Activated naive CD4-positive, alpha-beta T cell treated with anti-CD3 and anti-CD28 coated beads, Interleukin-2, amount 10 ng/mL, durations not matched to agents 7 days and 5 days (primary cell): ENCODE measurements around the gene FHAD1.
"Not testable (repeated sequence)": the region's sequence is repeated elsewhere in the genome, so short reads cannot be mapped to it uniquely, and the experiment has no call there.

Experiments
- CTCF ChIA-PET: fragments of 350-600 bp; sonication (Branson Sonifier 250); formaldehyde crosslinking; loops from one replicate; lab custom pipeline; 2021; ENCODE audit warnings: antibody characterized with exemption; lab: Charles Lee
- DNase-seq: peaks from one replicate; pipeline ENCODE4 v3.0.0-alpha.2; 2020
- H3K27ac Mint-ChIP-seq: one replicate; pipeline ENCODE4 v1.8.0; 2021; ENCODE audit warnings: mild to moderate bottlenecking, moderate library complexity, mixed read lengths
- H3K27me3 Mint-ChIP-seq: one replicate; pipeline ENCODE4 v1.8.0; 2021; ENCODE audit warnings: mild to moderate bottlenecking, mixed read lengths
- H3K36me3 Mint-ChIP-seq: one replicate; pipeline ENCODE4 v1.8.0; 2021; ENCODE audit warnings: mixed read lengths
- H3K4me1 Mint-ChIP-seq: one replicate; pipeline ENCODE4 v1.8.0; 2021; ENCODE audit warnings: mixed read lengths
- H3K4me3 Mint-ChIP-seq: one replicate; pipeline ENCODE4 v1.8.0; 2021; ENCODE audit warnings: mild to moderate bottlenecking, moderate library complexity, mixed read lengths
- H3K9me3 Mint-ChIP-seq: one replicate; pipeline ENCODE4 v1.8.0; 2021; ENCODE audit warnings: mixed read lengths

Gene FHAD1

GRCh38 chr1:15433471-15433870, 186.4 kb downstream of the FHAD1 start:
- Mint-ChIP-seq H3K27me3 (no peaks in the 10 kb centered on the region), H3K27ac (no peak overlapping the region), H3K9me3 (no peaks in the 10 kb centered on the region), H3K4me1 (no peaks in the 10 kb centered on the region), H3K36me3 (no peaks in the 10 kb centered on the region), H3K4me3 (no peak overlapping the region)
- DNase-seq: no peak
- CTCF ChIA-PET: interaction anchor here (9.8 kb wide), 1 partner anchor 110 kb away, joined by 120 read pairs; no protein-coding TSS in a partner anchor

DNA sequence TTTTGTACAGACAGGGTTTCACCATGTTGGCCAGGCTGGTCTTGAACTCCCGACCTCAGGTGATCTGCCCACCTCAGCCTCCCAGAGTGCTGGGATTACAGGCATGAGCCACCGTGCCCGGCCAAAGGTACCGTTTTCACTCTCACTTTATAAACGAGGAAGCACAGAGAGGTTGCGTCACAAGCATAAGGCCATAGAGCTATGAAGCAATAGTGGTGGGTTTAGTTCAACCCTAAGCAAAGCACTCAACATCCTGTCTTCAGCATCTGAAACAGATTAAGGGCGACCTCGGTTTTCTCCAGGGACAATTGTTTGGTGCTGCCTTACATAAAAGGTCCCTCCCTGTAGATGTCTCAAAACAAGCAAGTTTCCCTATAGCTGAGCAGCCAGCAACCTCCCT, 187.7 kb downstream of the FHAD1 start:
- not testable (repeated sequence) for H3K36me3 Mint-ChIP-seq, DNase-seq, H3K27me3 Mint-ChIP-seq, H3K4me1 Mint-ChIP-seq, H3K9me3 Mint-ChIP-seq, H3K4me3 Mint-ChIP-seq, H3K27ac Mint-ChIP-seq
- CTCF ChIA-PET: interaction anchor here (0.6 to 9.8 kb wide), 2 partner anchors 38 to 111 kb away, joined by 3 to 120 read pairs; no protein-coding TSS in a partner anchor

DNA sequence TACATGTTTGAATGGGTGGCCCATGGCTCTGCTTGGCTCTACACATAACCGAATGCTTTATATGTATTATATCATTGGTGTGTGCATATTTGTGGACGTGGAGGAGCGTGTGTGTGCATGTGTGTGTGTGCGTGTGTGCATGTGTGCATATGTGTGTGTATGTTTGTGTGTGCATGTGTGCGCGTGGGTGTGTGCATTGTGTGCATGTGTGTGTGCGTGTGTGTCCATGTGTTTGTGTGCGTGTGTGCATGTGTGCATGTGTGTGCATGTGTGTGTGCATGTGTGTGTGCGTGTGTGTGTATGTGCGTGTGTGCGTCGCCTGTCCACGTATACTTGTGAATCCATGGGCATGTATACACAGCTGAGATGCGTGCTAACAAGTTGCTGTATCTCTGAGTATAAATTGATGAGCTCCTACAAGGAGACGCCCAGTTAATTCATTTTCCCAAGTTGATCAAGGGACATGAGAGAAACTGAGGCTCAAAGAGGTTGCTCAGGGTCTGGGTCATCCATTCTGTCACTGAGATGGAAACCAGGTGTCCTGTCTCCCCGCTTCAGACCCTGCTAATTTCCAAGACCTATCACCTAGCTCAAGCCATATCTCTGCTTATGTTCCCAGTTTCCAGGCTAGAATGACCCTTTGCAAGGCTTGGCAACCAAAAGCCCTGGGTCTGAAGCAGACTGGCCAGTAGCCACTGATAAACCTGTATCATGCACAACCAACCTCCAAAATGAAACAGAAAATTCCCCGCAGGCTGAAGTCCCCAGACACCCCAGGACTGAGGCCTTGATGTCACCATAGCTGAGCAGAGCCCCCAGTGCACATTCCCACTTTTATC, 188.4 kb downstream of the FHAD1 start:
- CTCF ChIA-PET: interaction anchor here (0.6 to 9.8 kb wide), 2 partner anchors 39 to 112 kb away, joined by 3 to 120 read pairs; no protein-coding TSS in a partner anchor
- Mint-ChIP-seq H3K9me3 (no peaks in the 10 kb centered on the region), H3K36me3 (no peaks in the 10 kb centered on the region), H3K27ac (no peak overlapping the region), H3K4me3 (no peak overlapping the region), H3K27me3 (no peaks in the 10 kb centered on the region), H3K4me1 (no peaks in the 10 kb centered on the region)
- no peak for DNase-seq

- H3K27ac Mint-ChIP-seq: no peak overlapping the region
- no peak for DNase-seq
- H3K9me3 Mint-ChIP-seq: no peaks in the 10 kb centered on the region
- no peaks in the 10 kb centered on the region for H3K36me3 Mint-ChIP-seq
- H3K4me3 Mint-ChIP-seq: no peak overlapping the region
- H3K27me3 Mint-ChIP-seq: no peaks in the 10 kb centered on the region
- CTCF ChIA-PET: interaction anchor here (1.2 to 9.8 kb wide), 2 partner anchors 109 to 113 kb away, joined by 5 to 120 read pairs; no protein-coding TSS in a partner anchor
- H3K4me1 Mint-ChIP-seq: no peaks in the 10 kb centered on the region
Measured at GRCh38 chr1:15436881-15437442, 189.9 kb downstream of the FHAD1 start.

GRCh38 chr1:15439325-15439724, 192.3 kb downstream of the FHAD1 start:
- Mint-ChIP-seq H3K27ac (no peak overlapping the region), H3K4me1 (no peaks in the 10 kb centered on the region), H3K9me3 (no peaks in the 10 kb centered on the region), H3K27me3 (peaks cover 9% of the 10 kb centered on the region), H3K4me3 (no peak overlapping the region), H3K36me3 (no peaks in the 10 kb centered on the region)
- DNase-seq: no peak
- CTCF ChIA-PET: no interaction called here

DNA sequence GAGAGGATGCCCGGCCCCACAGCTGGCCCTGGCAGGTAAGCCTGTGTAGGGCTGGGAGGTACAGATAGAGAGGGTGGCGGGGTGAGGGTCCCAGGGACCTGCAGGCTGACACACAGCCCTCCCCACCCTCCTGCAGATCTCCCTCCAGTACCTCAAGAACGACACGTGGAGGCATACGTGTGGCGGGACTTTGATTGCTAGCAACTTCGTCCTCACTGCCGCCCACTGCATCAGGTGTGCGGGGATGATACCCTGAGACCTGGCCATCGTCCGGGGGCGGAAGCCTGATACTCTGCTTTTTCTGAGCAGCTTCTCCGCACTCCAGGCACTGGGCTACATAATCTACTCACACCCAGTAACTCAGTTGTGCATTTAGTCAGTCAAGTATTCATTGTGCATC, 193.3 kb downstream of the FHAD1 start:
- CTCF ChIA-PET: no interaction called here
- no peaks in the 10 kb centered on the region for H3K9me3 Mint-ChIP-seq
- peaks cover 16% of the 10 kb centered on the region for H3K27me3 Mint-ChIP-seq
- H3K36me3 Mint-ChIP-seq: no peaks in the 10 kb centered on the region
- H3K4me1 Mint-ChIP-seq: no peaks in the 10 kb centered on the region
- no peak overlapping the region for H3K4me3 Mint-ChIP-seq
- DNase-seq: no peak
- H3K27ac Mint-ChIP-seq: no peak overlapping the region

GRCh38 chr1:15441247-15441646, 194.2 kb downstream of the FHAD1 start:
- Mint-ChIP-seq H3K27ac (no peak overlapping the region), H3K9me3 (no peaks in the 10 kb centered on the region)
- CTCF ChIA-PET: interaction anchor here (1.0 kb wide), 1 partner anchor 10 kb away, joined by 4 read pairs; no protein-coding TSS in a partner anchor

GRCh38 chr1:15442119-15442518, 195.1 kb downstream of the FHAD1 start:
- CTCF ChIA-PET: no interaction called here
- no peak overlapping the region for H3K4me3 Mint-ChIP-seq
- no peak overlapping the region for H3K27ac Mint-ChIP-seq
- DNase-seq: no peak
- H3K4me1 Mint-ChIP-seq: peaks cover 4% of the 10 kb centered on the region
- H3K36me3 Mint-ChIP-seq: no peaks in the 10 kb centered on the region
- peaks cover 27% of the 10 kb centered on the region for H3K27me3 Mint-ChIP-seq
- no peaks in the 10 kb centered on the region for H3K9me3 Mint-ChIP-seq

More at GRCh38 chr1:15441247-15441646, 194.2 kb downstream of the FHAD1 start:
- Mint-ChIP-seq H3K27me3 (peaks cover 19% of the 10 kb centered on the region), H3K4me1 (peaks cover 4% of the 10 kb centered on the region), H3K36me3 (no peaks in the 10 kb centered on the region), H3K4me3 (no peak overlapping the region)
- DNase-seq: no peak

GRCh38 chr1:15442759-15443158, 195.7 kb downstream of the FHAD1 start:
- H3K27ac Mint-ChIP-seq: no peak overlapping the region
- H3K27me3 Mint-ChIP-seq: peaks cover 31% of the 10 kb centered on the region
- H3K9me3 Mint-ChIP-seq: no peaks in the 10 kb centered on the region
- H3K36me3 Mint-ChIP-seq: no peaks in the 10 kb centered on the region
- no peak overlapping the region for H3K4me3 Mint-ChIP-seq
- CTCF ChIA-PET: interaction anchor here (1.2 kb wide), 1 partner anchor 10 kb away, joined by 3 read pairs; no protein-coding TSS in a partner anchor
- H3K4me1 Mint-ChIP-seq: peaks cover 4% of the 10 kb centered on the region
- DNase-seq: no peak

DNA sequence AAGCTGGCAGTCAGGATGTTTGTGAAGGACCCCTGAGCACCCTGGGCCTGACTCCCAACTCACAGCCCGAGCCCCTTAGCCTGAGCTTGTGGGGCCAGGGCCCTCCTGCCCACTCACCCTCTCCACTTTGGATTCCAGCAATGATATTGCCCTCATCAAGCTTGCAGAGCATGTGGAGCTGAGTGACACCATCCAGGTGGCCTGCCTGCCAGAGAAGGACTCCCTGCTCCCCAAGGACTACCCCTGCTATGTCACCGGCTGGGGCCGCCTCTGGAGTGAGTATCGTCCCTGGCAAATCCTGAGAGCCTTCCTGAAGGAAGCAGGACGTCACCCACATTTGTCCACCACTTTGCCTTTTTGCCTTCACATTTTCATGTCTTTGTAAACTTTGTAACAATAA, 196.3 kb downstream of the FHAD1 start:
- Mint-ChIP-seq H3K36me3 (no peaks in the 10 kb centered on the region), H3K27ac (no peak overlapping the region), H3K27me3 (peaks cover 32% of the 10 kb centered on the region), H3K9me3 (no peaks in the 10 kb centered on the region), H3K4me3 (no peak overlapping the region), H3K4me1 (peaks cover 4% of the 10 kb centered on the region)
- CTCF ChIA-PET: interaction anchor here (1.1 to 1.2 kb wide), 2 partner anchors 10 to 14 kb away, joined by 3 read pairs; no protein-coding TSS in a partner anchor
- no peak for DNase-seq

DNA sequence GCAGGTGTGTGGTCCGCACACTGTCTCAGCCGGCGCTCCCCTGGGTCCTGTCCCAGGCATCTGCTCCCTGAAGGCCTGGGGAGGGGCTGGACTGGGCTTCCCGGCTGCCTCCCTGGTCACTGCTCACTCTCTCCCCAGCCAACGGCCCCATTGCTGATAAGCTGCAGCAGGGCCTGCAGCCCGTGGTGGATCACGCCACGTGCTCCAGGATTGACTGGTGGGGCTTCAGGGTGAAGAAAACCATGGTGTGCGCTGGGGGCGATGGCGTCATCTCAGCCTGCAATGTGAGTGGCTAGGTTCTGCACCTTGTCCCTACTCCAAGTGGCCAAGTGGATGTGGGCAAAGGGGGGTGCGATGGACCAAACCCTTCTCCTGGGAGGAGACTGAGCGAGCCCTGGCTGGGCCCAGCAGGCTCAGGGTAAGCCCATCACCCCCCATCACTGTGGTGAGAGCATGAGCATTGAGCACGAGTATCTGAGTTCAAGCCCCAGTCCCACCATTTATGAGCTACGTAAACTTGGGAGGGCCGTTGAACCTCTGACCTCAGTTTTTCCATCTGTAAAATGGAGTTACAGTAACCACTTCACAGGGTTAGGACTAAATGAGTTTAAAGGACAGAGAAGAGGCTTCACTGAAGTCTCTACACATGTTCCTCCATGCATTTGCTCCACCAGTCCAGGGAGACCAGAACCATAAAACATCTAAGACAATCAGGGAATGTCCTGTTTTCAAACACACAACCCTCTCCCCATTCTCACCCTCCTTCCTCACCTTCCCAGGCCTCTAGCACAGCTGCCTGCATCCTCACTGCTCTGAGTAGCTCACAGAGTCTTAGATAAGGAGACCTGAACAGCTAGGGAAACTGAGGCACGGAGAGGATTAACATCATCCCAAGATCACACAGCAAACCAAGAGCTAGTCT, 197.7 kb downstream of the FHAD1 start:
- no peak overlapping the region for H3K4me3 Mint-ChIP-seq
- no peak overlapping the region for H3K27ac Mint-ChIP-seq
- CTCF ChIA-PET: interaction anchor here (1.1 kb wide), 1 partner anchor 15 kb away, joined by 3 read pairs; no protein-coding TSS in a partner anchor
- H3K36me3 Mint-ChIP-seq: no peaks in the 10 kb centered on the region
- H3K4me1 Mint-ChIP-seq: peaks cover 4% of the 10 kb centered on the region
- H3K9me3 Mint-ChIP-seq: no peaks in the 10 kb centered on the region
- no peak for DNase-seq
- H3K27me3 Mint-ChIP-seq: peaks cover 36% of the 10 kb centered on the region

GRCh38 chr1:15445390-15446122, 198.5 kb downstream of the FHAD1 start:
- peaks cover 4% of the 10 kb centered on the region for H3K4me1 Mint-ChIP-seq
- CTCF ChIA-PET: no interaction called here
- H3K36me3 Mint-ChIP-seq: no peaks in the 10 kb centered on the region
- H3K4me3 Mint-ChIP-seq: no peak overlapping the region
- no peak overlapping the region for H3K27ac Mint-ChIP-seq
- no peaks in the 10 kb centered on the region for H3K9me3 Mint-ChIP-seq
- no peak for DNase-seq
- peaks cover 37% of the 10 kb centered on the region for H3K27me3 Mint-ChIP-seq

DNA sequence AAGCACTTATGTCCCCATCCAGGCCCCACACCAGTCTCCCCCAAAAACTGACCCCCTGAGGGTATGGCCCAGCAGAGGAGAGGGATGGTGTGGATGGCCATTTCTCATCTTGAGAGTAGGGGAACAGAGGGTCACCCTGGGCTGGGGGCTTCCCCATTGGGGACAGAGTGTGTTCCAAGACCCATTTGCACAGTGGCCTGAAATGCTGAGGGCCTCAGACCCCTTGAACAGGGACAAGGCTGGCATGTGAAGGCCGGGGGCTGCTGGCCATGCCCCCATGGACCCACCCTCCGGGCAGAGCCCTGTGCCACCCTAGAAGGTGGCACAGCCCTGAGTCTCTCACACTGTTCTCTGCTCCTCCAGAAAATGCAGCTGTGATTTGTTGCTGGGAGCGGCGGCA, 199.2 kb downstream of the FHAD1 start:
- Mint-ChIP-seq H3K27me3 (peaks cover 37% of the 10 kb centered on the region), H3K9me3 (no peaks in the 10 kb centered on the region), H3K27ac (no peak overlapping the region), H3K4me1 (peaks cover 4% of the 10 kb centered on the region), H3K36me3 (no peaks in the 10 kb centered on the region), H3K4me3 (no peak overlapping the region)
- no peak for DNase-seq
- CTCF ChIA-PET: no interaction called here
